Myometrial cell (primary cell): ENCODE data around the gene WASL. TPM values are rescaled to one million over a fixed set of nuclear protein-coding genes. Genes with fewer than 3 reads are reported as not detected.

Experiments used
- total RNA-seq: library from RNA; depleted of rRNA; stranded (reverse); fragments of >200 nt; gene quantifications from 2 replicates; pipeline ENCODE4 v1.2.3, GENCODE V29; 2015

WASL gene
- total RNA-seq, result 13.8 and 16.1 TPM in 2 replicates

GRCh38 chr7:123748734-123749536 is at the start of gene WASL:
Gene WASL, minus strand, starts transcription at chr7:123749003. Its CDS starts 269 bp downstream, at chr7:123748734.

DNA sequence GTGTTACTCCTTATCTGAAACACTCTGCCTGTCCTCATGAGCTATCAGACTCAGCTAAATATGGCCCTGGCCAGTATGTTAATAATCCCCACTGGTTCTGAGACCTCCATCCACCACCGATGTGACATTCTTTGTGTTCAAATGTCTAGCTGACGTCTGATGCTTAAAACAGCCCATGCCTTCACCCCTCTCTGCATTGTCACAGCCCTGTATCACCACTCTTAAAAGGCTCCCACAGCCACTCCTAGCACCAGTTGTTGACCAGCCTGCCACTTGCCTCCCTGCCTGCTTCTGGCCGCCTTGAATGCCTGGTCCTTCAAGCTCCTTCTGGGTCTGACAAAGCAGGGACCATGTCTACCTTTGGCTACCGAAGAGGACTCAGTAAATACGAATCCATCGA is 93.2 kb downstream of the WASL start, which contains the start of gene LMOD2:
Gene LMOD2, plus strand, starts transcription at position 253 of the 400 bp plus-strand sequence. Its CDS starts 98 bp downstream, at position 351.

Other genes with a start within 250 kb of the WASL start
- gene IQUB, start 214.4 kb downstream of the WASL start, total RNA-seq, result 0.53 and 1.2 TPM in 2 replicates
- 27.7 and 43.4 TPM in 2 replicates for gene NDUFA5, start 191.2 kb downstream of the WASL start, total RNA-seq
- not detected in 2 replicates for gene ASB15, start 147.2 kb downstream of the WASL start, total RNA-seq
- gene LMOD2, start 93.1 kb downstream of the WASL start, total RNA-seq, result not detected in 2 replicates
- not detected in 2 replicates for gene HYAL4, start 96.2 kb upstream of the WASL start, total RNA-seq
- gene SPAM1, start 176.2 kb upstream of the WASL start, total RNA-seq, result not detected in 2 replicates